Smooth muscle cell (in vitro differentiated cells): ENCODE measurements around the gene POLN. TPM values are rescaled to one million over a fixed set of nuclear protein-coding genes. Genes with fewer than 3 reads are reported as not detected.

Experiments
- DNase-seq: peaks from one replicate; lab custom pipeline; 2025; ENCODE audit not compliant: unreplicated experiment; lab: John Stamatoyannopoulos, UW
- H2AFZ ChIP-seq: fragments of 200-600 bp; sonication (generic); 2 replicates; pipeline ENCODE4 v1.6.0; 2016; ENCODE audit warnings: antibody characterized with exemption, low read depth, mild to moderate bottlenecking
- H3F3A ChIP-seq: fragments of 200-600 bp; sonication (generic); 2 replicates; pipeline ENCODE4 v1.6.0; 2017; ENCODE audit warnings: antibody characterized with exemption, low read depth
- H3K27ac ChIP-seq: fragments of 200-600 bp; sonication (generic); 2 replicates; pipeline ENCODE4 v1.5.1; 2016; ENCODE audit warnings: low read depth, mild to moderate bottlenecking
- H3K27me3 ChIP-seq: fragments of 200-600 bp; sonication (generic); 2 replicates; pipeline ENCODE4 v1.6.1; 2016; ENCODE audit warnings: low read depth, mild to moderate bottlenecking
- H3K36me3 ChIP-seq: fragments of 200-600 bp; sonication (generic); 2 replicates; pipeline ENCODE4 v1.5.1; 2016; ENCODE audit warnings: low read depth
- H3K4me1 ChIP-seq: fragments of 200-600 bp; sonication (generic); 2 replicates; pipeline ENCODE4 v1.5.1; 2016; ENCODE audit warnings: low read depth
- H3K4me2 ChIP-seq: fragments of 200-600 bp; sonication (generic); 2 replicates; pipeline ENCODE4 v1.6.0; 2016; ENCODE audit warnings: mild to moderate bottlenecking
- H3K4me3 ChIP-seq: fragments of 200-600 bp; sonication (generic); 2 replicates; pipeline ENCODE4 v1.5.1; 2016; ENCODE audit warnings: mild to moderate bottlenecking
- H3K79me2 ChIP-seq: fragments of 200-600 bp; sonication (generic); 2 replicates; pipeline ENCODE4 v1.6.0; 2016; ENCODE audit warnings: low read depth, mild to moderate bottlenecking
- H3K9ac ChIP-seq: fragments of 200-600 bp; sonication (generic); 2 replicates; pipeline ENCODE4 v1.6.0; 2016; ENCODE audit warnings: low read depth
- H3K9me3 ChIP-seq: fragments of 200-600 bp; sonication (generic); replicated peaks from 2 replicates; pipeline ENCODE4 v1.5.1; 2016; ENCODE audit warnings: low read depth
- H4K20me1 ChIP-seq: fragments of 200-600 bp; sonication (generic); 2 replicates; pipeline ENCODE4 v1.6.0; 2016; ENCODE audit warnings: low read depth
- CTCF ChIP-seq: fragments of 200-600 bp; sonication (generic); IDR thresholded peaks from 2 replicates; pipeline ENCODE4 v1.5.1; 2017; ENCODE audit warnings: borderline replicate concordance, mild to moderate bottlenecking, antibody characterized with exemption; ENCODE audit not compliant: insufficient read depth, poor library complexity, severe bottlenecking
- WGBS: methylation state at CpG from one replicate; pipeline ENCODE4 v1.1.7; 2016; ENCODE audit warnings: low lambda C conversion rate; 5-methylcytosine and 5-hydroxymethylcytosine counted together
- polyA plus RNA-seq: library from polyadenylated mRNA; unstranded; fragments of >200 nt; fragmentation: Nextera tagmentation; extraction: Ambion mirVana; gene quantifications from 2 replicates; pipeline ENCODE4 v1.2.1, GENCODE V29; 2016
- total RNA-seq: library from RNA; depleted of rRNA; stranded (reverse); fragments of >200 nt; gene quantifications from 2 replicates; pipeline ENCODE4 v1.2.3, GENCODE V29; 2014

The POLN gene
- total and polyA plus RNA-seq, 2 experiments from 2014 or later, result 0.35 to 3.0 TPM

- Histone ChIP-seq H4K20me1 (peaks cover 9% of the 10 kb centered on the region), H3F3A (no peaks in the 10 kb centered on the region), H3K4me1 (no peaks in the 10 kb centered on the region), H3K9me3 (no peaks in the 10 kb centered on the region), H2AFZ (no peak overlapping the region), H3K27me3 (peaks cover 6% of the 10 kb centered on the region), H3K27ac (no peak overlapping the region), H3K4me2 (no peak overlapping the region), H3K36me3 (no peaks in the 10 kb centered on the region), H3K79me2 (no peaks in the 10 kb centered on the region), H3K4me3 (no peak overlapping the region), H3K9ac (no peak overlapping the region)
- TF ChIP-seq CTCF, result no peak
- 87% methylated on average over 51 of the region's 57 CpGs for WGBS
- no peak for DNase-seq
Measured at GRCh38 chr4:2047031-2047660, 194.8 kb downstream of the POLN start.

GRCh38 chr4:2046031-2046961 lies 195.6 kb downstream of the POLN start:
- Histone ChIP-seq H3K4me1 (peaks cover under 1% of the 10 kb centered on the region), H3K27ac (no peak overlapping the region), H4K20me1 (peaks cover 9% of the 10 kb centered on the region), H3K4me2 (no peak overlapping the region), H3K9me3 (no peaks in the 10 kb centered on the region), H3K79me2 (no peaks in the 10 kb centered on the region), H2AFZ (no peak overlapping the region), H3F3A (no peaks in the 10 kb centered on the region), H3K4me3 (no peak overlapping the region), H3K36me3 (no peaks in the 10 kb centered on the region), H3K27me3 (peaks cover 10% of the 10 kb centered on the region), H3K9ac (no peak overlapping the region)
- WGBS, result 90% methylated on average over 25 of the region's 28 CpGs
- DNase-seq, result no peak
- TF ChIP-seq CTCF, result no peak

- peaks cover 6% of the 10 kb centered on the region for H3K4me1 ChIP-seq
- no peak overlapping the region for H3K4me2 ChIP-seq
- WGBS, result 94% methylated on average over 10 of the region's 11 CpGs
- peaks cover 9% of the 10 kb centered on the region for H4K20me1 ChIP-seq
- no peaks in the 10 kb centered on the region for H3K36me3 ChIP-seq
- no peak for DNase-seq
- TF ChIP-seq CTCF, result no peak
- peaks cover 11% of the 10 kb centered on the region for H3K27me3 ChIP-seq
- H3K9ac ChIP-seq, result no peak overlapping the region
- no peak overlapping the region for H3K4me3 ChIP-seq
- no peaks in the 10 kb centered on the region for H3K79me2 ChIP-seq
- no peaks in the 10 kb centered on the region for H3F3A ChIP-seq
- no peak overlapping the region for H2AFZ ChIP-seq
- H3K9me3 ChIP-seq, result no peaks in the 10 kb centered on the region
- H3K27ac ChIP-seq, result no peak overlapping the region
Measured at GRCh38 chr4:2045518-2045951, 196.4 kb downstream of the POLN start.
